Neural cell (in vitro differentiated cells): ENCODE measurements around the gene FAM217A. TPM values are rescaled to one million over a fixed set of nuclear protein-coding genes. Genes with fewer than 3 reads are reported as not detected.

Experiments
- H2AFZ ChIP-seq: fragments of 200-600, 300-800 bp; sonication (generic), shearing (Covaris generic); 2 replicates; pipeline ENCODE4 v1.6.0; 2014; ENCODE audit warnings: low read depth, mild to moderate bottlenecking, antibody characterized with exemption, low read length, moderate library complexity
- H3F3A ChIP-seq: fragments of 200-600 bp; shearing (Covaris generic); 2 replicates; pipeline ENCODE4 v1.6.1; 2016; ENCODE audit warnings: mild to moderate bottlenecking, moderate library complexity, mixed read lengths, antibody characterized with exemption, low read length; ENCODE audit not compliant: insufficient read depth, poor library complexity, severe bottlenecking
- H3K27ac ChIP-seq: fragments of 200-600, 300-800 bp; sonication (generic), shearing (Covaris generic); 2 replicates; pipeline ENCODE4 v1.5.1; 2014; ENCODE audit warnings: mild to moderate bottlenecking, low read length, moderate library complexity
- H3K27me3 ChIP-seq: fragments of 300-800, 200-600 bp; sonication (generic), shearing (Covaris generic); 2 replicates; pipeline ENCODE4 v1.6.0; 2014; ENCODE audit warnings: mild to moderate bottlenecking, low read depth, low read length, moderate library complexity; ENCODE audit not compliant: insufficient read depth
- H3K36me3 ChIP-seq: fragments of 300-800, 200-600 bp; sonication (generic), shearing (Covaris generic); 2 replicates; pipeline ENCODE4 v1.5.1; 2014; ENCODE audit warnings: mild to moderate bottlenecking, antibody characterized with exemption, low read length, moderate library complexity; ENCODE audit not compliant: insufficient read depth
- H3K4me2 ChIP-seq: fragments of 300-800, 200-600 bp; sonication (generic), shearing (Covaris generic); 2 replicates; pipeline ENCODE4 v1.6.0; 2014; ENCODE audit warnings: mild to moderate bottlenecking, low read length
- H3K4me3 ChIP-seq: fragments of 300-800, 200-600 bp; sonication (generic), shearing (Covaris generic); 2 replicates; pipeline ENCODE4 v1.5.1; 2014; ENCODE audit warnings: mild to moderate bottlenecking, low read length, moderate library complexity
- H3K79me2 ChIP-seq: fragments of 200-600 bp; shearing (Covaris generic); replicated peaks from 2 replicates; pipeline ENCODE4 v1.6.0; 2014; ENCODE audit warnings: mild to moderate bottlenecking, low read length, moderate library complexity; ENCODE audit not compliant: insufficient read depth
- H3K9ac ChIP-seq: fragments of 300-800, 200-600 bp; sonication (generic), shearing (Covaris generic); 2 replicates; pipeline ENCODE4 v1.6.1; 2016; ENCODE audit warnings: mild to moderate bottlenecking, low read length, mixed read lengths
- H3K9me2 ChIP-seq: fragments of 200-600 bp; shearing (Covaris generic); 2 replicates; pipeline ENCODE4 v1.6.1; 2016; ENCODE audit warnings: mild to moderate bottlenecking, low read length, mixed read lengths; ENCODE audit not compliant: insufficient read depth
- H3K9me3 ChIP-seq: fragments of 200-600, 300-800 bp; sonication (generic), shearing (Covaris generic); 2 replicates; pipeline ENCODE4 v1.6.1; 2016; ENCODE audit warnings: mild to moderate bottlenecking, mixed run types, low read length, moderate library complexity, mixed read lengths
- H4K20me1 ChIP-seq: fragments of 200-600 bp; shearing (Covaris generic); 2 replicates; pipeline ENCODE4 v1.6.1; 2016; ENCODE audit warnings: mild to moderate bottlenecking, mixed run types; ENCODE audit not compliant: insufficient read depth
- EP300 ChIP-seq: fragments of 450-650 bp; conservative IDR thresholded peaks from 2 replicates; pipeline ENCODE4 v1.6.1; 2014; ENCODE audit warnings: antibody characterized with exemption, mild to moderate bottlenecking, moderate library complexity; ENCODE audit not compliant: poor library complexity, severe bottlenecking
- EZH2 ChIP-seq: fragments of 200-600, 300-800 bp; shearing (Covaris generic), sonication (generic); IDR thresholded peaks from 2 replicates; pipeline ENCODE4 v1.6.1; 2014; ENCODE audit warnings: antibody characterized with exemption, low read length, borderline replicate concordance, mild to moderate bottlenecking; ENCODE audit not compliant: insufficient read depth, poor library complexity, severe bottlenecking
- MXI1 ChIP-seq: fragments of 450-650 bp; conservative IDR thresholded peaks from 2 replicates; pipeline ENCODE4 v1.6.1; 2014; ENCODE audit warnings: antibody characterized with exemption, mild to moderate bottlenecking; ENCODE audit not compliant: poor library complexity, severe bottlenecking
- POLR2AphosphoS5 ChIP-seq: IDR thresholded peaks from 2 replicates; pipeline ENCODE4 v1.6.1; 2012
- RAD21 ChIP-seq: fragments of 450-650 bp; conservative IDR thresholded peaks from 2 replicates; pipeline ENCODE4 v1.6.1; 2014; ENCODE audit warnings: antibody characterized with exemption, mild to moderate bottlenecking, moderate library complexity
- SMC3 ChIP-seq: fragments of 450-650 bp; conservative IDR thresholded peaks from 2 replicates; pipeline ENCODE4 v1.6.1; 2014; ENCODE audit warnings: antibody characterized with exemption, mild to moderate bottlenecking, moderate library complexity; ENCODE audit not compliant: poor library complexity
- TAF1 ChIP-seq: IDR thresholded peaks from 2 replicates; pipeline ENCODE4 v1.6.1; 2012; ENCODE audit warnings: low read depth
- polyA plus RNA-seq: library from polyadenylated mRNA; depleted of rRNA; stranded (reverse); fragments of >200 nt; gene quantifications from 2 replicates; pipeline ENCODE4 v1.2.3, GENCODE V29; 2014
- TF ChIP-seq, protein P1 (sequence below): IDR thresholded peaks from 2 replicates; pipeline ENCODE4 v1.6.1; 2012; ENCODE audit warnings: borderline replicate concordance
- TF ChIP-seq, protein P2 (sequence below): fragments of 450-650 bp; IDR thresholded peaks from 2 replicates; pipeline ENCODE4 v1.5.1; 2014; ENCODE audit warnings: antibody characterized with exemption, mild to moderate bottlenecking, moderate library complexity; ENCODE audit not compliant: poor library complexity, severe bottlenecking

The FAM217A gene
- polyA plus RNA-seq, 1 donor from 2014 or later, result not detected

DNA sequence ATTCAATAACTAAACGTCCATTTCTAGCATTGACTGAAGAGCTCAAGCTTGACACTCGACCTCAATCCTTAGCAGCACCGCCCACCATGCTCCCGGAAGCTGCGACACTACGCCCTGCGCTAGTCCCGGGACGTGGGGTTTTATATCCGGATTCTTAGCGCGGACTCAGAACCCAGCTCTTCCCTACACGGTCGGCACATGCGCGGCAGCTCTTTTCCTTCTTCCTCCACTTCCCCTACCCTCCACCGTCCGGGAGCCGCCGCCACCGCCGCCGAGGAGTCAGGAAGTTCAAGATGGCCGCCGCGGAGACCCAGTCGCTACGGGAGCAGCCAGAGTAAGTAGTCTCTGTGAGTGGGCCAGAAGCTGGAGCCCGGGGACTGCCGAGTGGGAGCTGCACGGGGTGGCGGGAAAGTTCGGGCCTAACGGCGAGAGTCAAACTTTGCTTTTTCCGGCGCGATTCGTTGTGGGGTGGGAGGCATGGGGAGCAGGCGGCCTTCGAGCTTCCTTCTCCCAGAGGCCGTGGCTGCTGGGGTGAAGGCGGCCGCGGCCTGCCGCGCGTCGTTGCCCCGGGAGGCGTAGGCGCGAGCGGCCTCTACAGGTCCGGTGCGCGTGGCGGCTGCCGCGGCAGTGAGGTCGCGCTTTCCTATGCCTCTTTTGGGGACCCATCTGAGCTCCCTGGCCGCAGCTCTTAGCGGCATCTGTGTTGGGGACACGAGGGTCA is 57.6 kb downstream of the FAM217A start:
- TF ChIP-seq, protein P1, sequence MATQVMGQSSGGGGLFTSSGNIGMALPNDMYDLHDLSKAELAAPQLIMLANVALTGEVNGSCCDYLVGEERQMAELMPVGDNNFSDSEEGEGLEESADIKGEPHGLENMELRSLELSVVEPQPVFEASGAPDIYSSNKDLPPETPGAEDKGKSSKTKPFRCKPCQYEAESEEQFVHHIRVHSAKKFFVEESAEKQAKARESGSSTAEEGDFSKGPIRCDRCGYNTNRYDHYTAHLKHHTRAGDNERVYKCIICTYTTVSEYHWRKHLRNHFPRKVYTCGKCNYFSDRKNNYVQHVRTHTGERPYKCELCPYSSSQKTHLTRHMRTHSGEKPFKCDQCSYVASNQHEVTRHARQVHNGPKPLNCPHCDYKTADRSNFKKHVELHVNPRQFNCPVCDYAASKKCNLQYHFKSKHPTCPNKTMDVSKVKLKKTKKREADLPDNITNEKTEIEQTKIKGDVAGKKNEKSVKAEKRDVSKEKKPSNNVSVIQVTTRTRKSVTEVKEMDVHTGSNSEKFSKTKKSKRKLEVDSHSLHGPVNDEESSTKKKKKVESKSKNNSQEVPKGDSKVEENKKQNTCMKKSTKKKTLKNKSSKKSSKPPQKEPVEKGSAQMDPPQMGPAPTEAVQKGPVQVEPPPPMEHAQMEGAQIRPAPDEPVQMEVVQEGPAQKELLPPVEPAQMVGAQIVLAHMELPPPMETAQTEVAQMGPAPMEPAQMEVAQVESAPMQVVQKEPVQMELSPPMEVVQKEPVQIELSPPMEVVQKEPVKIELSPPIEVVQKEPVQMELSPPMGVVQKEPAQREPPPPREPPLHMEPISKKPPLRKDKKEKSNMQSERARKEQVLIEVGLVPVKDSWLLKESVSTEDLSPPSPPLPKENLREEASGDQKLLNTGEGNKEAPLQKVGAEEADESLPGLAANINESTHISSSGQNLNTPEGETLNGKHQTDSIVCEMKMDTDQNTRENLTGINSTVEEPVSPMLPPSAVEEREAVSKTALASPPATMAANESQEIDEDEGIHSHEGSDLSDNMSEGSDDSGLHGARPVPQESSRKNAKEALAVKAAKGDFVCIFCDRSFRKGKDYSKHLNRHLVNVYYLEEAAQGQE, result peak; percentile 88
- TF ChIP-seq RAD21 (peak; percentile 23), MXI1 (peak; percentile 85), EZH2 (no peak), POLR2AphosphoS5 (peak; percentile 80), TAF1 (peak; percentile 87), EP300 (peak; percentile 50), SMC3 (peak; percentile 42)
- TF ChIP-seq, protein P2, sequence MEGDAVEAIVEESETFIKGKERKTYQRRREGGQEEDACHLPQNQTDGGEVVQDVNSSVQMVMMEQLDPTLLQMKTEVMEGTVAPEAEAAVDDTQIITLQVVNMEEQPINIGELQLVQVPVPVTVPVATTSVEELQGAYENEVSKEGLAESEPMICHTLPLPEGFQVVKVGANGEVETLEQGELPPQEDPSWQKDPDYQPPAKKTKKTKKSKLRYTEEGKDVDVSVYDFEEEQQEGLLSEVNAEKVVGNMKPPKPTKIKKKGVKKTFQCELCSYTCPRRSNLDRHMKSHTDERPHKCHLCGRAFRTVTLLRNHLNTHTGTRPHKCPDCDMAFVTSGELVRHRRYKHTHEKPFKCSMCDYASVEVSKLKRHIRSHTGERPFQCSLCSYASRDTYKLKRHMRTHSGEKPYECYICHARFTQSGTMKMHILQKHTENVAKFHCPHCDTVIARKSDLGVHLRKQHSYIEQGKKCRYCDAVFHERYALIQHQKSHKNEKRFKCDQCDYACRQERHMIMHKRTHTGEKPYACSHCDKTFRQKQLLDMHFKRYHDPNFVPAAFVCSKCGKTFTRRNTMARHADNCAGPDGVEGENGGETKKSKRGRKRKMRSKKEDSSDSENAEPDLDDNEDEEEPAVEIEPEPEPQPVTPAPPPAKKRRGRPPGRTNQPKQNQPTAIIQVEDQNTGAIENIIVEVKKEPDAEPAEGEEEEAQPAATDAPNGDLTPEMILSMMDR, result peak; percentile 58
- H3K4me2 ChIP-seq, result peak overlapping the region; percentile 79
- peaks cover 14% of the 10 kb centered on the region for H3F3A ChIP-seq
- no peaks in the 10 kb centered on the region for H3K9me2 ChIP-seq
- H3K9ac ChIP-seq, result peak overlapping the region; percentile 82
- H3K4me3 ChIP-seq, result peak overlapping the region; percentile 87
- peak overlapping the region; percentile 85 for H3K27ac ChIP-seq
- no peaks in the 10 kb centered on the region for H4K20me1 ChIP-seq
- H3K36me3 ChIP-seq, result no peaks in the 10 kb centered on the region
- peaks cover 54% of the 10 kb centered on the region for H3K79me2 ChIP-seq
- H3K27me3 ChIP-seq, result no peaks in the 10 kb centered on the region
- H3K9me3 ChIP-seq, result no peaks in the 10 kb centered on the region
- H2AFZ ChIP-seq, result peak overlapping the region; percentile 79

DNA sequence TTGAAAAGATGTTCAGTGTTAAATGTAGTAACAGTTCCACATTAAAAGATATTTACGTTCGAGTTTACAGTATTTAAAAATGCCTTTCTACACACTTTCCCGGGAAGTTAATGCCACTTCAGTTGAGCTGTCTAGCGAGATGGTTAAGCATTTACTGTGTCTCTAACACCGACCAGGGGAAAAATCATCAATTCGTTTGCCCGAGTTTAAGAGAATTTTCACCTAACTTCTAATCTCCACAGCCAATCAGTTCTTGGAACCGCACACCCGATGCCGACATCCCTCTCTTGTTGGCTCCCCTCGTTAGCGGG is 58.2 kb downstream of the FAM217A start:
- H2AFZ ChIP-seq, result peak overlapping the region; percentile 79
- peaks cover 58% of the 10 kb centered on the region for H3K79me2 ChIP-seq

More for the DNA sequence above, 58.2 kb downstream of the FAM217A start:
- Histone ChIP-seq H3K27ac (peak overlapping the region; percentile 85), H3K9me2 (no peaks in the 10 kb centered on the region), H4K20me1 (no peaks in the 10 kb centered on the region), H3K27me3 (no peaks in the 10 kb centered on the region), H3K9me3 (no peaks in the 10 kb centered on the region), H3K36me3 (no peaks in the 10 kb centered on the region), H3K4me3 (peak overlapping the region; percentile 87), H3K4me2 (peak overlapping the region; percentile 79), H3K9ac (peak overlapping the region; percentile 82), H3F3A (peaks cover 14% of the 10 kb centered on the region)
- no peak for TF ChIP-seq POLR2AphosphoS5
- TF ChIP-seq, protein P2, result no peak
- TF ChIP-seq RAD21, result no peak
- TF ChIP-seq EZH2, result no peak
- no peak for TF ChIP-seq SMC3
- no peak for TF ChIP-seq TAF1
- TF ChIP-seq, protein P1, result no peak
- TF ChIP-seq EP300, result no peak
- TF ChIP-seq MXI1, result no peak
